Right atrium auricular region (tissue), 2 donors: ENCODE measurements around the gene GLI3. TPM values are rescaled to one million over a fixed set of nuclear protein-coding genes. Genes with fewer than 3 reads are reported as not detected.

Experiments used
- DNase-seq: peaks from one replicate; pipeline ENCODE4 v3.0.0-alpha.2; 2019; ENCODE audit warnings: low spot score
- H3K27ac ChIP-seq, 2 donors: fragments of 200-600 bp; sonication (generic); 1 replicate in 1 of 2; 2 replicates in 1 of 2; pipeline ENCODE4 v1.5.1; 2016 to 2019
- H3K27me3 ChIP-seq, 2 donors: fragments of 200-600 bp; sonication (generic); one replicate each; pipeline versions ENCODE4 v1.5.1 to v1.6.0; 2017 to 2019
- H3K36me3 ChIP-seq: fragments of 200-600 bp; sonication (generic); one replicate; pipeline ENCODE4 v1.5.1; 2016
- H3K4me1 ChIP-seq, 2 donors: fragments of 200-600 bp; sonication (generic); one replicate each; pipeline versions ENCODE4 v1.5.1 to v1.6.0; 2017 to 2019
- H3K4me3 ChIP-seq, 2 donors: fragments of 200-600 bp; sonication (generic); 1 replicate in 1 of 2; 2 replicates in 1 of 2; pipeline ENCODE4 v1.5.1; 2017 to 2019; ENCODE audit warnings: mild to moderate bottlenecking in 1 of 2, moderate library complexity in 1 of 2
- H3K9me3 ChIP-seq, 2 donors: fragments of 200-600 bp; sonication (generic); one replicate each; pipeline ENCODE4 v1.5.1; 2019
- total RNA-seq, 2 donors: library from RNA; depleted of rRNA; stranded (reverse); fragments of >200 nt; gene quantifications; one replicate each; pipeline ENCODE4 v1.1.0, GENCODE V29; 2016
- TF ChIP-seq, protein P1 (sequence below), 2 donors: fragments of 200-600 bp; sonication (generic); IDR thresholded peaks; one replicate each; pipeline ENCODE4 v1.5.1; 2019; ENCODE audit warnings: antibody characterized with exemption in 2 of 2

The GLI3 gene
- total RNA-seq, 2 donors from 2014 or later, result 1.5 to 2.0 TPM

DNA sequence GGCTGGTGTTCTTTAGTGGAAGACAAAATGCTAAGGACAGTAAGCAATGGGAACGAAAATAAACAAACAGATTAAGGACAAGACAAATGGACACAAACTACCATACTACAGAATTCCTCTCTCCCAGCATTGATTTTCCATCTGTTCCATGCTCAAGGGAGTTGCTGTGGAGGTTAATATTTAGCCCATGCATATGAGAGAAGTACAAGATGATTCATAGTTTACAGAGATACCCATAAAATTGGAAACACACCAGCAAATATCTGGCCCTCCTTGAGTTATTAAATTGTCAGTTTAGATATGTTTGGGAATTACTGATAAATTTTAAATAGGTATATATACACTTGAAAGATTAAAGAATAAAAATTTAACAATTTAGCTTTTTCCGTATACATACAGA, 69.8 kb downstream of the GLI3 start:
- Histone ChIP-seq H3K36me3 (no peaks in the 10 kb centered on the region), H3K27me3 (no peaks in the 10 kb centered on the region), H3K4me3 (no peak overlapping the region), H3K9me3 (no peaks in the 10 kb centered on the region), H3K27ac (no peak overlapping the region), H3K4me1 (no peaks in the 10 kb centered on the region)
- no peak for DNase-seq
- TF ChIP-seq, protein P1, sequence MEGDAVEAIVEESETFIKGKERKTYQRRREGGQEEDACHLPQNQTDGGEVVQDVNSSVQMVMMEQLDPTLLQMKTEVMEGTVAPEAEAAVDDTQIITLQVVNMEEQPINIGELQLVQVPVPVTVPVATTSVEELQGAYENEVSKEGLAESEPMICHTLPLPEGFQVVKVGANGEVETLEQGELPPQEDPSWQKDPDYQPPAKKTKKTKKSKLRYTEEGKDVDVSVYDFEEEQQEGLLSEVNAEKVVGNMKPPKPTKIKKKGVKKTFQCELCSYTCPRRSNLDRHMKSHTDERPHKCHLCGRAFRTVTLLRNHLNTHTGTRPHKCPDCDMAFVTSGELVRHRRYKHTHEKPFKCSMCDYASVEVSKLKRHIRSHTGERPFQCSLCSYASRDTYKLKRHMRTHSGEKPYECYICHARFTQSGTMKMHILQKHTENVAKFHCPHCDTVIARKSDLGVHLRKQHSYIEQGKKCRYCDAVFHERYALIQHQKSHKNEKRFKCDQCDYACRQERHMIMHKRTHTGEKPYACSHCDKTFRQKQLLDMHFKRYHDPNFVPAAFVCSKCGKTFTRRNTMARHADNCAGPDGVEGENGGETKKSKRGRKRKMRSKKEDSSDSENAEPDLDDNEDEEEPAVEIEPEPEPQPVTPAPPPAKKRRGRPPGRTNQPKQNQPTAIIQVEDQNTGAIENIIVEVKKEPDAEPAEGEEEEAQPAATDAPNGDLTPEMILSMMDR (IDR thresholded peaks at IDR 0.05), result no peak

DNA sequence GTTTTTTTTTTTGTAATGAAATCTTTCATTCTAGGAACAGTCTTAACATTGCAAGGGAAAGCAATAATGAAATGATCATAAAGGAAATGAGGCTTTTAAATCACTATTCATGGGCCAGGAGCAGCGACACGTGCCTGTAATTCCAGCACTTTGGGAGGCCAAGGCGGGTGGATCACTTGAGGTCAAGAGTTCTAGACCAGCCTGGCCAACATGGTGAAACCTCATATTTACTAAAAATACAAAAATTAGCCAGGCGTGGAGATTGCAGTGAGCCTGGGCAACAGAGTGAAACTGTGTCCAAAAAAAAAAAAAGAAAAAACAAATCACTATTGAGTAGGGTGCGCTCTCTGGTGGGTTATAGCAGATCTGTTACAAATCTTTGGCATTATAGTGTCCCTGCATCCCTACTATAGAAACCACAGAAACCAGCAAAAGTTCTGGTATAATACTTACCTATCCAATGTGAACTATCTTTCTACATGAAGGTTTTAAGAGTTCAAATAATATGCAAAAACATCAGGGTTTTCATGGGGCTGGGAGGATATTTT, 72.1 kb downstream of the GLI3 start:
- Histone ChIP-seq H3K4me3 (no peak overlapping the region), H3K27me3 (no peaks in the 10 kb centered on the region), H3K27ac (no peak overlapping the region), H3K9me3 (no peaks in the 10 kb centered on the region), H3K4me1 (no peaks in the 10 kb centered on the region), H3K36me3 (no peaks in the 10 kb centered on the region)
- TF ChIP-seq, protein P1 (IDR thresholded peaks at IDR 0.05), result no peak
- DNase-seq, result no peak

DNA sequence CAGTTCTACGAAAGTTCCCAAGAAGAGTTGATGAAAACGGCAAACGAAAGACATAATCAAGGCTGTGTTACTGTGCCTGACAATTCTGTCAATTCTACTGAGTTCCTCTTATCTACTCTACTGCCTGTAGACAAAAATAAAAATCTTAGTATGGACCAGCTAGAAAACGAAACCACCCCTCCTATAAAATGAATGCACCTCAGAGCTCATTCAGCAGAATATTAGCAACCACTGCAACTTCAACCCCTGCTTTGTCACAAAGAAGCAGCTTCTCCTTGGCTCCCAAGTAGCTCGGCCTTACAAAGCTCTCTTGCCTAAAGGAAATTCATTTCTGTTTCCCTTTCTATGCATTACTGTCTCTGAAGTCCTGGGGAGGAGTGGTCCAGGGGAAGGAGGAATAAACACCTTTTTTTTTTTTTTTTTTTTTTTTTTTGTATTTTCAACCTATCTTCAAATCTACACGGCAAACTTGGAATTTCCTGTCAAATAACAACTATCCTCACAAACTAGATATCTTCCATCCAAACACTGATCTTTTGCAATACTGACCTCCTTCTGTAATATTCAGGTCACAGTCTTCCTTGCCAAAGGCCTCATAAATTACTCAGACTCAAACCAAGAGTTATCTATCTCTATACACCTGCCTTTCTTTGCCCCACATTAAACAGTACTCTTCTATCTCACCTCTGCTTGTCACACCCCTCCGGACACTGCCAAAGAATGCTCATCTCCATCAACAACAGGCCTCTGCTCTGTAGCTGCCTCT, 74.3 kb downstream of the GLI3 start:
- no peak overlapping the region for H3K27ac ChIP-seq
- DNase-seq, result no peak
- TF ChIP-seq, protein P1 (IDR thresholded peaks at IDR 0.05), result no peak
- H3K4me1 ChIP-seq, result no peaks in the 10 kb centered on the region
- H3K4me3 ChIP-seq, result no peak overlapping the region
- H3K27me3 ChIP-seq, result no peaks in the 10 kb centered on the region
- no peaks in the 10 kb centered on the region for H3K36me3 ChIP-seq
- H3K9me3 ChIP-seq, result no peaks in the 10 kb centered on the region

DNA sequence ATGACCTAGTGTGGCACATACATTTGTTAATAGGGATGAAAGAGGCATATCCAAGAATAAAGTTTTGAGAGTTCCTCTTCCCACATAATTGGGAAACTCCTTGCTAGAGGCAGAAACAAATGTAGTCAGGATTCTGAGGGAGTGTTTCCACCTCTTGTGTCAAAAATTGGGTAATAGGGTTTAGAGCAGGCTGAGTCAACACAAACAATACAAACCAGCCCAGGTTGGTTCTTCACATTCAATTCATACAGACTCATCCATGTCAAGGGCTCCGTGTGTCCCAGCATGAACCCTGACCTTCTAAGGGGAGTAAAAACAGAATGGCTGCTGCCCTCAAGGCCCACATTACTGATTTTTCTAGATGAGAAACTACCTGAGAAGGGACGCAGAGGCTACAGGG, 75.3 kb downstream of the GLI3 start:
- no peaks in the 10 kb centered on the region for H3K4me1 ChIP-seq
- H3K36me3 ChIP-seq, result no peaks in the 10 kb centered on the region
- no peak overlapping the region for H3K27ac ChIP-seq
- no peaks in the 10 kb centered on the region for H3K27me3 ChIP-seq
- H3K4me3 ChIP-seq, result no peak overlapping the region
- no peak for DNase-seq
- H3K9me3 ChIP-seq, result no peaks in the 10 kb centered on the region
- TF ChIP-seq, protein P1 (IDR thresholded peaks at IDR 0.05), result no peak

DNA sequence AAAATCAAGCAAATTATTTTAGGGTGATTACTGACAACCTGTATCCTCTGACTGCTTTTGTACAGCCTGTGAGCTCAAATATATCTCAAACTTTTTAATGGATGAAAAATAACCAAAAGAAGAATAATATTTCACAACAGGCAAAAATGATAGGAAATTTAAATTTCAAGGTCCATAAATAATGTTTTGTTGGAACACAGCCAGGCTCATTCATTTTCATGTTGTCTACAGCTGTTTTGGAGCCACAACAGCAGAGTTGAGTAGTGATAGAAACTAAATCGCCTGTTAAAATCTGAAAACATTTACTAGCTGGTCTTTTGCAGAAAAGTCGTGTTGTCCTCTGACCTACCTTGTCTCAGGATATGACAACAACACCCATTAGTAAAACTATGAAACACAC, 75.9 kb downstream of the GLI3 start:
- TF ChIP-seq, protein P1 (IDR thresholded peaks at IDR 0.05), result no peak
- Histone ChIP-seq H3K4me3 (no peak overlapping the region), H3K27me3 (no peaks in the 10 kb centered on the region), H3K27ac (no peak overlapping the region), H3K36me3 (no peaks in the 10 kb centered on the region), H3K4me1 (no peaks in the 10 kb centered on the region), H3K9me3 (no peaks in the 10 kb centered on the region)
- no peak for DNase-seq
